Fibroblast of lung (primary cell): Measurements from ENCODE around the gene ANKRD18B. TPM values are rescaled to one million over a fixed set of nuclear protein-coding genes. Genes with fewer than 3 reads are reported as not detected.
"Not testable (repeated sequence)": the region's sequence is repeated elsewhere in the genome, so short reads cannot be mapped to it uniquely, and the experiment has no call there.

Experiments used
- DNase-seq, 2 donors: peaks; one replicate each; pipeline versions ENCODE4 v3.0.0 to v3.0.0-alpha.2; 2010; ENCODE audit warnings: low read depth in 2 of 2
- H2AFZ ChIP-seq: 2 replicates; pipeline ENCODE4 v1.5.1; 2012; ENCODE audit warnings: low read length, control low read depth, inconsistent platforms
- H3K27ac ChIP-seq: 2 replicates; pipeline ENCODE4 v1.5.1; 2011; ENCODE audit warnings: low read length, control low read depth; ENCODE audit not compliant: insufficient read depth
- H3K27me3 ChIP-seq: 2 replicates; pipeline ENCODE4 v1.5.1; 2011; ENCODE audit warnings: mild to moderate bottlenecking, low read length; ENCODE audit not compliant: control insufficient read depth, insufficient read depth
- H3K36me3 ChIP-seq: 2 replicates; pipeline ENCODE4 v1.5.1; 2011; ENCODE audit warnings: low read length; ENCODE audit not compliant: control insufficient read depth, insufficient read depth
- H3K4me1 ChIP-seq: 2 replicates; pipeline ENCODE4 v1.5.1; 2011; ENCODE audit warnings: low read length; ENCODE audit not compliant: control insufficient read depth, insufficient read depth; ENCODE audit errors: extremely low read depth
- H3K4me2 ChIP-seq: 2 replicates; pipeline ENCODE4 v1.5.1; 2011; ENCODE audit warnings: low read length, control low read depth; ENCODE audit not compliant: insufficient read depth; ENCODE audit errors: extremely low read depth
- H3K4me3 ChIP-seq, 4 experiments: fragments of 200-600 bp in 1 of 4; sonication (generic) in 1 of 4; replicated peaks in 1 of 4; 2 replicates each; pipeline ENCODE4 v1.5.1; 2011 to 2016; ENCODE audit warnings: low read length in 4 of 4, low read depth in 3 of 4, mild to moderate bottlenecking in 3 of 4, control low read depth in 2 of 4, inconsistent platforms in 1 of 4, mixed read lengths in 1 of 4; ENCODE audit not compliant: insufficient read depth in 1 of 4; ENCODE audit errors: control extremely low read depth in 1 of 4
- H3K79me2 ChIP-seq: 2 replicates; pipeline ENCODE4 v1.5.1; 2012; ENCODE audit warnings: mild to moderate bottlenecking, low read length, inconsistent platforms; ENCODE audit not compliant: control insufficient read depth, insufficient read depth
- H3K9ac ChIP-seq: 2 replicates; pipeline ENCODE4 v1.5.1; 2011; ENCODE audit warnings: mild to moderate bottlenecking, low read length, control low read depth; ENCODE audit not compliant: insufficient read depth
- H3K9me3 ChIP-seq: 2 replicates; pipeline ENCODE4 v1.5.1; 2012; ENCODE audit warnings: low read depth, low read length; ENCODE audit not compliant: control insufficient read depth, insufficient read depth
- H4K20me1 ChIP-seq: 2 replicates; pipeline ENCODE4 v1.5.1; 2011; ENCODE audit warnings: low read length; ENCODE audit not compliant: control insufficient read depth, insufficient read depth; ENCODE audit errors: extremely low read depth
- CTCF ChIP-seq, 2 donors: IDR thresholded peaks in 1 of 2; conservative IDR thresholded peaks in 1 of 2; 1 replicate in 1 of 2; 2 replicates in 1 of 2; pipeline ENCODE4 v1.5.1; 2011 to 2012; ENCODE audit warnings: low read length in 2 of 2, control low read depth in 1 of 2, inconsistent platforms in 1 of 2, low read depth in 1 of 2, mild to moderate bottlenecking in 1 of 2
- EZH2 ChIP-seq: IDR thresholded peaks from 2 replicates; pipeline ENCODE4 v1.5.1; 2012; ENCODE audit warnings: low read length, control low read depth, mild to moderate bottlenecking; ENCODE audit errors: missing control alignments
- polyA plus RNA-seq, 2 donors: library from polyadenylated mRNA; depleted of rRNA in 1 of 2; stranded (reverse) in 1 of 2; unstranded in 1 of 2; fragments of >200 nt; gene quantifications; 2 replicates each; pipeline ENCODE4 v1.2.1, GENCODE V29; 2011 to 2012; ENCODE audit warnings: missing spikeins in 1 of 2
- total RNA-seq: library from RNA; depleted of rRNA; stranded (reverse); fragments of >200 nt; gene quantifications from 2 replicates; pipeline ENCODE4 v1.2.1, GENCODE V29; 2014

ANKRD18B gene
- total and polyA plus RNA-seq, 2 donors (not counting 1 experiment from before 2014, with no cell fraction given): 0.17 to 0.82 TPM

DNA sequence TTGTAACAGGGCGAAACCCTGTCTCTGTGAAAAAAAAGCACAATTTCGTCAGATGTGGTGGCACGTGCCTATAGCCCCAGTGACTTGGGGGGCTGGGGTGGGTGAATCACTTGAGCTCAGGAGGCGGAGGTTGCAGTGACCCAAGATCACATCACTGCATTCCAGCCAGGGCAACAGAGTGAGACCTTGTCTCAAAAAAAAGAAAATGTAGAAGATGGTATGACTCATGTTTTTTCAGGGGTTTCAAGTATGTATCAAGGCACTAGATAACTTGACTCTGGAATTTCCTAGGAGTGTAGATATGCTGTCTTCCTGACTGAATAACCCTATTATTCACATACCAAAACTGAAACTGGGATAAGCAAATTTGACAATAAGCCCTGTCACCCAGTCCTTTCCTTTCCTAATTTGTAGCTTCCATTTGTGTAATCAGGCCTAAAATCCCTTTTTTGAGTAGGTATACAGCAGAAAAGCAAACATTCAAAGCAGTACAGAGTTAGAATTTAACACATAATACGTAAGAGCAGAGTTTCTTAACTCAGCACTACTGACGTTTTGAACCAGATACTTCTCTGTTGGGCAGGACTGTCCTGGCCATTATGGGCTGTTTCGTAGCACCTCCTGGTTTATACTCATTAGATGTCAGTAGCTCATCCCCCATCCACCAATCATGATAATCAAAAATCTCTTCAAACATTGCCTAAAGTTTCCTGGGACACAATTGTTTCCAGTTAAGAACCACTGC is 17.3 kb upstream of the ANKRD18B start:
- TF ChIP-seq CTCF (conservative IDR thresholded peaks at IDR 0.05 in 1 of 2, IDR thresholded peaks at IDR 0.05 in 1 of 2; ENCODE audit: low read depth in 1 of 2, low read length in 2 of 2) (no peak), EZH2 (no peak)
- Histone ChIP-seq H3K27ac (peak overlapping the region; percentile 90), H3K4me2 (peak overlapping the region; percentile 21), H2AFZ (no peak overlapping the region), H3K4me1 (peaks cover 7% of the 10 kb centered on the region), H3K4me3 (no peak overlapping the region), H3K79me2 (peaks cover 3% of the 10 kb centered on the region), H3K9ac (no peak overlapping the region), H3K9me3 (no peaks in the 10 kb centered on the region), H3K36me3 (no peaks in the 10 kb centered on the region), H3K27me3 (no peaks in the 10 kb centered on the region), H4K20me1 (no peaks in the 10 kb centered on the region)
- DNase-seq: peak; percentile 91 to 98

GRCh38 chr9:33510262-33511183 is 13.5 kb upstream of the ANKRD18B start:
- peak; percentile 67 to 77 for DNase-seq

DNA sequence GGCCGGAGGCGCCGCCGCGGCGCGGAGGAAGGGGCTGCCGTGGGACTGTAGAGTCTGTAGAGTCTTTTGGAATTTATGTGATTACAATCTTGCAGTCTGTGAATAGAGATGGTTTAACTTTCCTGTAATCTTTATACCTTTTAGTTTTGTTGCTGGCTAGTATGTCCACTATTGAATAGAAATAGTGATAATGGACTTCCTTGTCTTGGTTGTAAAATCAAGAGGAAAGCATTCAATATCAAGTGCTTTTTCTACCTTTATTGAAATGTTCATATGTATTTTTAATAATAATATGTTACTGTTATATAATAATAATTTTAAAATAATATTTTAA is 12.9 kb upstream of the ANKRD18B start:
- DNase-seq, H3K79me2 ChIP-seq, H3K4me1 ChIP-seq, H4K20me1 ChIP-seq, H3K27me3 ChIP-seq, H3K36me3 ChIP-seq, H3K9me3 ChIP-seq: not testable (repeated sequence)
- Histone ChIP-seq H3K9ac (peak overlapping the region; percentile 93), H3K4me3 (peak overlapping the region; percentile 58 to 73 (median 66)), H3K4me2 (peak overlapping the region; percentile 76), H2AFZ (peak overlapping the region; percentile 84), H3K27ac (peak overlapping the region; percentile 94)

More at GRCh38 chr9:33510262-33511183, 13.5 kb upstream of the ANKRD18B start:
- H3K9ac ChIP-seq: peak overlapping the region; percentile 93
- peaks cover 3% of the 10 kb centered on the region for H3K79me2 ChIP-seq
- H3K27ac ChIP-seq: peak overlapping the region; percentile 94
- H3K27me3 ChIP-seq: no peaks in the 10 kb centered on the region
- peaks cover 7% of the 10 kb centered on the region for H3K4me1 ChIP-seq
- peak overlapping the region; percentile 84 for H2AFZ ChIP-seq
- peak overlapping the region; percentile 57 for H3K4me2 ChIP-seq
- H3K4me3 ChIP-seq: peak overlapping the region; percentile 58 to 73 (median 66)
- H3K9me3 ChIP-seq: no peaks in the 10 kb centered on the region
- TF ChIP-seq EZH2 (no peak), CTCF (conservative IDR thresholded peaks at IDR 0.05 in 1 of 2, IDR thresholded peaks at IDR 0.05 in 1 of 2; ENCODE audit: low read depth in 1 of 2, low read length in 2 of 2) (no peak)
- H4K20me1 ChIP-seq: no peaks in the 10 kb centered on the region
- H3K36me3 ChIP-seq: no peaks in the 10 kb centered on the region

GRCh38 chr9:33512535-33512934 is 11.5 kb upstream of the ANKRD18B start:
- not testable (repeated sequence) for H3K27ac ChIP-seq, H3K9me3 ChIP-seq, H2AFZ ChIP-seq, H3K4me2 ChIP-seq, H3K27me3 ChIP-seq, H4K20me1 ChIP-seq, H3K9ac ChIP-seq, H3K36me3 ChIP-seq, H3K4me3 ChIP-seq, H3K4me1 ChIP-seq, H3K79me2 ChIP-seq
- DNase-seq: peak in 1 of 2 donors; percentile 52

DNA sequence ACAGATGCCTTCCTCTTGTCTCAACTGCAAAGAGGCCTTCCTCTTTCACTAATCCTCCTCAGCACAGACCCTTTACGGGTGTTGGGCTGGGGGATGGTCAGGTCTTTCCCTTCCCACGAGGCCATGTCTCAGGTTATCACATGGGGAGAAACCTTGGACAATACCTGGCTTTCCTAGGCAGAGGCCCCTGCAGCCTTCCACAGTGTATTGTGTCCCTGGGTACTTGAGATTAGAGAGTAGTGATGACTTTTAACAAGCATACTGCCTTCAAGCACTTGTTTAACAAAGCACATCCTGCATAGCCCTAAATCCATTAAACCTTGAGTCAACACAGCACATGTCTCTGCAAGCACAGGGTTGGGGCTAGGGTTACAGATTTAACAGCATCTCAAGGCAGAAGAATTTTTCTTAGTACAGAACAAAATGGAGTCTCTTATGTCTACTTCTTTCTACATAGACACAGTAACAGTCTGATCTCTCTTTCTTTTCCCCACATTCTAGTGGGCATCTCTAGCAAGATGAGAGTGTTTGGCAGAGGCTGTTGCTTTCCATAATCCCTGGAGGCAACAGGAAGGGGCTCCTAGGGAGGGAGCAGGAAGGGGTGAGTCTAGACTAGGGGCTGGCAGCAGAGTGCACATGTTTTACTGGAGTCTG is 8.6 kb upstream of the ANKRD18B start:
- not testable (repeated sequence) for H3K9me3 ChIP-seq, H2AFZ ChIP-seq, H3K4me3 ChIP-seq, DNase-seq, H3K27ac ChIP-seq, H3K4me1 ChIP-seq, H3K36me3 ChIP-seq, H3K4me2 ChIP-seq, H3K27me3 ChIP-seq, H3K79me2 ChIP-seq, H4K20me1 ChIP-seq, H3K9ac ChIP-seq
